ENCODE measurements around the gene MAGI3.

- no peak for TF ChIP-seq MYNN (tag by site-specific recombination; IDR thresholded peaks at IDR 0.05; ENCODE audit: borderline replicate concordance)
- no peak for TF ChIP-seq ZNF324 (tag by site-specific recombination; IDR thresholded peaks at IDR 0.05)
- no peak for TF ChIP-seq ZBTB10 (tag by site-specific recombination; IDR thresholded peaks at IDR 0.05)
- TF ChIP-seq CTCF (tag by site-specific recombination; IDR thresholded peaks at IDR 0.05) = no peak
- no peak for TF ChIP-seq ZNF701 (tag by site-specific recombination; IDR thresholded peaks at IDR 0.05)
- TF ChIP-seq KLF1 (tag by site-specific recombination; IDR thresholded peaks at IDR 0.05) = no peak
- TF ChIP-seq ZBTB8A (tag by site-specific recombination; IDR thresholded peaks at IDR 0.05) = no peak
Measured at GRCh38 chr1:113543110-113543509, 152.8 kb downstream of the MAGI3 start.
